Mammary epithelial cell (primary cell): ENCODE data around the gene KRI1.

Source experiments
- CTCF ChIP-seq, 2 donors: IDR thresholded peaks in 1 of 2; conservative IDR thresholded peaks in 1 of 2; 2 replicates each; pipeline ENCODE4 v1.5.1; 2011 to 2012; ENCODE audit warnings: inconsistent platforms in 2 of 2, low read length in 2 of 2, mild to moderate bottlenecking in 2 of 2, control low read depth in 1 of 2, low read depth in 1 of 2; ENCODE audit not compliant: insufficient read depth in 1 of 2; ENCODE audit errors: extremely low read depth in 1 of 2
- EZH2 ChIP-seq: IDR thresholded peaks from 2 replicates; pipeline ENCODE4 v1.6.1; 2012; ENCODE audit warnings: low read length, inconsistent platforms, borderline replicate concordance

GRCh38 chr19:10543420-10544241 is 22.2 kb downstream of the KRI1 start, which contains the start of gene ATG4D:
- no peak for TF ChIP-seq CTCF (conservative IDR thresholded peaks at IDR 0.05 in 1 of 2, IDR thresholded peaks at IDR 0.05 in 1 of 2; ENCODE audit: extremely low read depth in 1 of 2, insufficient read depth in 1 of 2, low read depth in 1 of 2, low read length in 2 of 2)
- TF ChIP-seq EZH2 = no peak
